Upper lobe of right lung (tissue), 1 donor: ENCODE results near the gene CEP72. TPM values are rescaled to one million over a fixed set of nuclear protein-coding genes. Genes with fewer than 3 reads are reported as not detected.
"Not testable (repeated sequence)": the region's sequence is repeated elsewhere in the genome, so short reads cannot be mapped to it uniquely, and the experiment has no call there.

Source experiments
- ATAC-seq: fragments of 200-7000 bp; cut with Tn5 transposase; one replicate; pipeline ENCODE4 v1.9.1; 2020; ENCODE audit warnings: mild to moderate bottlenecking, moderate library complexity
- DNase-seq: peaks from one replicate; pipeline ENCODE4 v3.0.0-alpha.2; 2020
- H3K27ac ChIP-seq: fragments of 200-600 bp; one replicate; pipeline ENCODE4 v1.8.0; 2022
- H3K27me3 ChIP-seq: fragments of 200-600 bp; one replicate; pipeline ENCODE4 v1.8.0; 2022; ENCODE audit warnings: mild to moderate bottlenecking
- H3K36me3 ChIP-seq: fragments of 200-600 bp; one replicate; pipeline ENCODE4 v1.8.0; 2022
- H3K4me1 ChIP-seq: fragments of 200-600 bp; one replicate; pipeline ENCODE4 v1.8.0; 2022
- H3K4me3 ChIP-seq: fragments of 200-600 bp; one replicate; pipeline ENCODE4 v1.8.0; 2022; ENCODE audit warnings: mild to moderate bottlenecking
- H3K9me3 ChIP-seq: fragments of 200-600 bp; one replicate; pipeline ENCODE4 v1.8.0; 2022
- CTCF ChIP-seq: fragments of 200-600 bp; IDR thresholded peaks from one replicate; pipeline ENCODE4 v1.8.0; 2022; ENCODE audit warnings: antibody characterized with exemption
- intact Hi-C: fragments of 100-400 bp; cut with DNase I; formaldehyde crosslinking; loops from one replicate; pipeline ENCODE4 v1.11.0; 2022
- total RNA-seq: library from RNA; stranded (reverse); fragmentation: NEBNext Ultra II Directional; extraction: Animal tissue kit (Norgen Biotek cat#: 25700); gene quantifications from one replicate; pipeline ENCODE4 v1.2.1, GENCODE V29; 2021
- donor health status: DM: no; HTN: yes; CAD: no; lungs with severe emphysema.

CEP72 gene
- total RNA-seq, 1 donor from 2014 or later: 13.2 TPM

- ATAC-seq (no peak), DNase-seq (no peak)
- TF ChIP-seq CTCF: no peak
- intact Hi-C loops: no loop called here
- Histone ChIP-seq H3K27ac (no peak overlapping the region), H3K27me3 (no peaks in the 10 kb centered on the region), H3K4me3 (peak overlapping the region; percentile 54), H3K9me3 (no peaks in the 10 kb centered on the region), H3K4me1 (no peaks in the 10 kb centered on the region), H3K36me3 (no peaks in the 10 kb centered on the region)
Observed at GRCh38 chr5:691817-692528, 79.8 kb downstream of the CEP72 start.

- H3K27ac ChIP-seq: peak overlapping the region; percentile 17
- peak; percentile 63 for DNase-seq
- H3K4me3 ChIP-seq: peak overlapping the region; percentile 54
- H3K36me3 ChIP-seq, H3K4me1 ChIP-seq, H3K27me3 ChIP-seq, H3K9me3 ChIP-seq, intact Hi-C loops: not testable (repeated sequence)
- ATAC-seq: peak; percentile 9
Observed at GRCh38 chr5:692529-693041, 80.4 kb downstream of the CEP72 start.

- H3K4me1 ChIP-seq, intact Hi-C loops, H3K9me3 ChIP-seq, H3K36me3 ChIP-seq, H3K27me3 ChIP-seq: not testable (repeated sequence)
- ATAC-seq (peak; percentile 92), DNase-seq (peak; percentile 93)
- H3K27ac ChIP-seq: peak within 1 kb of the TSS; percentile 17
- peak within 1 kb of the TSS; percentile 54 for H3K4me3 ChIP-seq
Observed at GRCh38 chr5:693271-694041, 81.3 kb downstream of the CEP72 start, which contains the start of gene TPPP. Gene TPPP (minus strand): TSS chr5:693352. CDS start chr5:678060, 15,292 bp downstream.

GRCh38 chr5:694042-694431 lies 81.9 kb downstream of the CEP72 start:
- intact Hi-C loops, H3K27me3 ChIP-seq, H3K27ac ChIP-seq, H3K4me1 ChIP-seq, H3K36me3 ChIP-seq, H3K9me3 ChIP-seq: not testable (repeated sequence)
- ATAC-seq (peak; percentile 10), DNase-seq (peak; percentile 60)
- peak overlapping the region; percentile 47 for H3K4me3 ChIP-seq

- H3K27ac ChIP-seq, H3K27me3 ChIP-seq, H3K36me3 ChIP-seq, H3K4me1 ChIP-seq, intact Hi-C loops, DNase-seq, H3K4me3 ChIP-seq, H3K9me3 ChIP-seq, ATAC-seq: not testable (repeated sequence)
Observed at GRCh38 chr5:695475-695874, 83.3 kb downstream of the CEP72 start.

- H3K27me3 ChIP-seq, H3K4me1 ChIP-seq, H3K9me3 ChIP-seq, DNase-seq, H3K4me3 ChIP-seq, ATAC-seq, intact Hi-C loops, H3K36me3 ChIP-seq, H3K27ac ChIP-seq: not testable (repeated sequence)
Observed at GRCh38 chr5:696191-696590, 84.1 kb downstream of the CEP72 start.

GRCh38 chr5:696753-697702 lies 84.9 kb downstream of the CEP72 start:
- H3K36me3 ChIP-seq, H3K9me3 ChIP-seq, H3K4me3 ChIP-seq, H3K4me1 ChIP-seq, DNase-seq, intact Hi-C loops, H3K27ac ChIP-seq, ATAC-seq, H3K27me3 ChIP-seq: not testable (repeated sequence)

Other genes with a start within 250 kb of the CEP72 start
- 59.5 TPM for gene EXOC3, start 169.2 kb upstream of the CEP72 start, total RNA-seq
- 1.0 TPM for gene SLC9A3, start 87.9 kb upstream of the CEP72 start, total RNA-seq
- gene TPPP, start 81.0 kb downstream of the CEP72 start, total RNA-seq: 16.1 TPM
- gene ZDHHC11B, start 172.4 kb downstream of the CEP72 start, total RNA-seq: 8.0 TPM
- 12.6 TPM for gene ZDHHC11, start 238.6 kb downstream of the CEP72 start, total RNA-seq